Activated naive CD4-positive, alpha-beta T cell treated with Interleukin-2 at 50 U/mL for 16 hours (primary cell): ENCODE measurements around the gene ANAPC13.

Experiments used
- DNase-seq: peaks from one replicate; pipeline ENCODE4 v3.0.0-alpha.2; 2020

ANAPC13 gene

DNA sequence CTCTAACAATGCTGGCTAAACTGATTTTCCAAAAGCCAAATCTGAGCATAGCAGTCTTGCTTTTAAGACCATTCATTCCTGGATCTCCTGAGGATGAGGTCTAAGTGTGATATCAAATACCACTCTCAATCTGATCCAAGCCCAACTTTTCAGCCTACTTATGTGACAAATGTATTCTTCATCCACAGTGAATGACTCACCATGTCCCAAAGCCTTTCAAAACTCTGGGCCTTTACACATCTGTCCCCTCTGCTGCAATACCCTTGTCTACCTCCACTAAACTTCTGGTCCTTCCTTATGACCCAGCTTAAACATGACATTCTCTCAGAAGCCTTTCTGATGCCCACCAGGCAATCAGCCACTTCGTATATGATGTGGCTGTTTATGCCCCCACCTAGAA is 4.6 kb downstream of the ANAPC13 start:
- no peak for DNase-seq

DNA sequence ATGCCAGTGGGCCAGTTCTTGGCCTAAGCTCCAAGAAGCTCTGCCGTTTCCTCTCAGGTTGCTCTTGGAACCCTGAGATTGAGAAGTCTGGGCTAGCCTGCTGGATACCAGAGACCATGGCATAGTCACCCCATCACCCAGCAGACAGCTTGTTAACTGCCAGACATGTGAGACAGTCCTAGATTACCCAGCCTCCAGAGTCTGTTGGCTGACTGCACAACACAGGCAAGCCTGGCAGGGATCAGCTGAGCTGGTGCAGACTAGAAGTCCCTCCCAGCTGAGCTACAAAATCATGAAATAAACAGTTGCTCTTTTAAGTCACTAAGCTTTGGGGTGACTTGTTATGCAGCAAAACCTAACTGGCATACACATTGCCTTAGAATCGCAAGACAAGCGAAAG is 5.2 kb downstream of the ANAPC13 start:
- no peak for DNase-seq

DNA sequence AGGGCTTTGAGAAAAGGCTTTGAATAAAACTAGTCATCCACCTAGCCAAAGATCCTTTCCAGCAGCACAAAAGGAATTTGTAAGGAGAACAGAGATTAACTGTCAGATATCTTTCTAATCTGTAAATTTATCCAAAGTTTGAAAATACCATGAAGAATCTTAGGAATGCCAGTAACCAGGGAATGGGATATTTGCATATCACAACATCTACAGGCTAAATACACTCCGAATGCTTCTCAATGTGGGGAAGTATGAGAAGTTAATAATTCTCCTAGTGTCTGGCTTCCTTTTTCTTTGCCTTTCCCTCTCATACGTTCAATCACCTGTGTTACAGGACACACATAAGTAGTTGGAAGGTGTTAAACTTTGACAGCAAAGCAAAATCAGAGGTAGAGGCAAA is 7.8 kb downstream of the ANAPC13 start:
- no peak for DNase-seq

- no peak for DNase-seq
Measured at GRCh38 chr3:134477002-134477401, 8.8 kb downstream of the ANAPC13 start.

DNA sequence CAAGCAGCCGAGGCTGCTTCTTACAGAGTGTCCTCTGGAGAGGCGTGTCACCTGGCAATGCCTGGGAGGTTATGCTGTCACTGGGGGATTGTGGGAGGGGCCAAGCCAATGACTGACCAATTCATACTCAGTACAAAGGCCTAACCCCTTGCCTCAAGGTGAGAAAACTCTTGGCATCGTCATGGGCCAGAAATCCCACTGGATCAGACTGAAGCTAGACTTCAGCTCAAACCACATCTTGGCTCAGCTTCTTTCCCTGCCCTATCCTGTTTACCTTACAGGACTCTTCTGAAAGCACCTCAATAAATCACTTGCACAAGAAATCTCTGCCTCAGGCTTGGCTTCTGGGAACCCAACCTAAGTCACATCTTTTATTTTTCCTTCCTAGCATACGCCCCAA is 9.5 kb downstream of the ANAPC13 start:
- no peak for DNase-seq

DNA sequence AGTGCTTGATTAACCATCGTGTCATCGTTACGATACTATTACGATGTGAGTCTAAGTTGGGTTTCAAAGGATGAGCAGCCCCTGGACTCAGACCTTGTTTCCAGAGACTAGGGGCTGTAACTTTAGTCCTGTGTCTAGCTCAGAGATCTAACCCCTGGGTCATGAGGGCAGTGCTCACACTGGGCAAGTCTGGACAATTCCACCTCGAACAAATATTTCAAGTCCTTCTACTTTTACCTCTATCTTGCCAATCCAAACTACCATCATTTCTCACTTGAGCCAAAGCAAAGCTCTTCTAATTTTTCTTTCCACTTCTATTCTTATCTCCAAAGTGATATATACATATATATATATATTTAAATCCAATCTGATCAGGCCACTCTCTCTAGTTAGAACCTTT is 10.8 kb downstream of the ANAPC13 start:
- DNase-seq = no peak

GRCh38 chr3:134473868-134474546 is 11.8 kb downstream of the ANAPC13 start:
- DNase-seq = peak; percentile 76

GRCh38 chr3:134472831-134473230 is 13.0 kb downstream of the ANAPC13 start:
- no peak for DNase-seq

DNA sequence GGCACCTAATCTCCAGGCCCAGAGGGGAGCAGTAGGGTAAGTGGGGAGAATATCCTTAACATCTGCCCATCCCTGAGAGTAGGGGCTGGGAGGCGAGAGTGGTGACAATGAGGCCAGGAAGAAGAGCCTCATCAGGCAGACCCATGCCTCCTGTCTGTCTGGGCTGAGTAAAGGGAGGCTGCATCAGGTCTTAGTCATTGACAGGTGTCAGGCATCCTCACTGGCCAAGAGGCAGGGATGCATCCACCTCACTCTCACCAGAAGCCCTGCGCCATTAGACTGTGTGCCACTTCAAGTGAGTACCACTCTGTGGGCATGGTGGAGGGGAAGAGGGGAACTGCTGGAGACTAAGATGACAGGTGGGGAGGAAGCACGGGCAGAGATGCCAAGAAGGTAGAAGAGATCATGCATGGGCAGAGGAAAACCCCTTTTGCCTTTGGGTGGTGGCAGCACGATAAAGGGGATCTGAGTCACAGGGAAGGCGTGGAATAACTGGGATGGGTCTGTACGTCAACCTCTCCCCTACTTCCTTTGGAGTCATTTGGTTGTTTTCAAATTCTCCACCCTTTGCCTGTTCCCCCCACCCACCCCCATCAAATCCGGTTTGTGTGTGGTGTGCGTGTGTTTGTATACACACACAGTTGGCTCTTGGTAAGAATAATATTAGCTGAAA is 14.1 kb downstream of the ANAPC13 start:
- no peak for DNase-seq

DNA sequence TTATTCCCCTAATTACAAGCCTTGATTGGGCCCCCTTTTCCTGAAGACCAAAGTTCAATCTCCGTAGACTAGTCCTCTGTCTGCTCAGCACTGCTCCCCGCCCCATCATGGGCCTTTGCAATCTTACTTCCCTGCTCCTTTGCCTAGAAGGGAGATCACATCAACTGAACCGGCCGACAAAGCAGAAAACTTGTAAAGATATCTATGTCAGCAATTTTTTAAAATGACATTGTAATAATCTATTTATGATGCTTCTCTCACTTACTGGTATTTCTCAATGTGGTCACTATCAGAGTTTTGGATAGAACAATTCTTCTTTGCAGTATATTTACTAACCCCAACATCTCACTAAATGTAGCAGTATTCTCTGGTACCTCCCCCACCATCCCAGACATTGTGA is 17.3 kb downstream of the ANAPC13 start:
- no peak for DNase-seq

GRCh38 chr3:134466331-134466730 is 19.5 kb downstream of the ANAPC13 start:
- no peak for DNase-seq

DNA sequence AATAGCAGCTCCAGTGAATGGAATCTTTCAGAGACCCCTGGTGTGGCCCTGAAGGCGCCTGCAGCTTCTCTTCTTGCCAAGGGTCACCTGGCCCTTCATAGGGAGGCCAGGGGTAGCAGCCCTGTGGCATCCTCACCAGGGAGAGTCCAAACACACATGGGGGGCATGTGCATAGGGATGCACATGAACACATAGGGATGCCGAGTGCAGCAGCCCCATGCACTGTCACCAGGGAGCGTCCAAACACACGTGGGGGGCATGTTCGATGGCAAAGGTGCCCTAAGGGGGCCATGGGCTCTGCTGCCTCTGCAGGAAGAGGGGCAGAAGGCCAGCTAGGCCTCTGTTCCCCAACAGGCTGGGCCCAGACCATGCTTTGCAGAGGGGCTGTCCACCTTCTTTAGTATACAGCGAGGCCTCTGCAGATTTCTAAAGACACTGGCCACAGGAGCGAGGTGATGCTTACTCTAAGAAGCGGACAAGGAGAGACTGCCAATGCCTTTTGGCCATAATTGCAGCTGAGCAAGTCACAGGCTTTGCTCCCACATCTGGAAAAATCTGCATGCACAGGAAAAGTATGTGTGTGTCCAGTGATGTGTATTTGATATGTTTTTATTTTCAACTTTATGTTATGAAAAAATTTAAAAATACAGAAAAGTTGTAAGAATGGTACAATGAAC is 21.0 kb downstream of the ANAPC13 start:
- DNase-seq = no peak

GRCh38 chr3:134464064-134464688 is 21.6 kb downstream of the ANAPC13 start:
- no peak for DNase-seq

DNA sequence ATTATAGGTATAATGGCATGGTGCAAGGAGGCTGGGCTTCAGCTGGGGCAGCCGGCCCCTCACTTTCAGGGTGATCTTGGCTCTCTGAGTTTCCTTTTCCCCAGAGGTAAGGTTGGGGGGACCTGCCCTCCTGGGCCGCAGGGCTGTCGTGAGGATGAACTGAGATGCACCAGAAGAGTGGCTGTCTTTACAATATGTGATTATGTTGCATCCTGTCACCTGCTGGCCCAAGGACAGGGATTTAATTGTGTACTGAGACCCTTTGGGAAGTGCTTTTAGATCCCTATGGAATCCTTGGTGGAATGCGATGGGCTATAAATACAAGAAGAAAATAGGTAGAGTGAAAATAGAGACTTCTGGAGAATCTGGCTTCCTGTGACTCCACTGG is 22.1 kb downstream of the ANAPC13 start:
- DNase-seq = no peak

DNA sequence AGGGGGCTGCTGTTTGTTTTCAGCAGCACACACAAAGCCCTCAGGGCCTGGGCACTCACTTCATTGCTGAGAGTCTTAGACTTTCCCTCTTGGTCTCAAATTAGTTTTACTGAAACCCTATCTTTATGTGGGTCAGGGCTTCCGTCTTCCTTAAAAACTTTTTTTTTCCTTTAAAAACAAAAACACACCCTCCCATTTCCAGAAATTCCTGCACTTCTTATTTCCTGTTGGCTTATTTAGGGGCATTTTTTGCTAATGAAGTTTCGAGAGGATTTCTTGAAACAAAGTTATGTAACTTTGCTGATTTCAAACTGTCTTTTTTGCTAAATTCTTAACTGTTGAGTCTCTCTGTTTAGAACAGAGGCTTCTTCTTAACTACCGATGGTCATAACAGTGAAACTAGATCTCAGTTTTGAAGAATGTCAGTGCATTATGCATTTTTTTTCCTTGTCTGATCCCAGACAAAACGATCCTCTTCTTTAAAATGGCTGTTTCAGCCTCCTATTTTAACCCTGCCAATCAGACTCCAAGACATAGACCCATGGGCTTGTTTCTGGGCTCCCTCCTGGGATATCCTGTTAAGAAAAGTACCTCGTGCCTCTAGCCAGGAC is 23.3 kb downstream of the ANAPC13 start:
- no peak for DNase-seq

- DNase-seq = no peak
Measured at GRCh38 chr3:134460965-134461364, 24.8 kb downstream of the ANAPC13 start.

GRCh38 chr3:134459562-134459961 is 26.2 kb downstream of the ANAPC13 start:
- no peak for DNase-seq

DNA sequence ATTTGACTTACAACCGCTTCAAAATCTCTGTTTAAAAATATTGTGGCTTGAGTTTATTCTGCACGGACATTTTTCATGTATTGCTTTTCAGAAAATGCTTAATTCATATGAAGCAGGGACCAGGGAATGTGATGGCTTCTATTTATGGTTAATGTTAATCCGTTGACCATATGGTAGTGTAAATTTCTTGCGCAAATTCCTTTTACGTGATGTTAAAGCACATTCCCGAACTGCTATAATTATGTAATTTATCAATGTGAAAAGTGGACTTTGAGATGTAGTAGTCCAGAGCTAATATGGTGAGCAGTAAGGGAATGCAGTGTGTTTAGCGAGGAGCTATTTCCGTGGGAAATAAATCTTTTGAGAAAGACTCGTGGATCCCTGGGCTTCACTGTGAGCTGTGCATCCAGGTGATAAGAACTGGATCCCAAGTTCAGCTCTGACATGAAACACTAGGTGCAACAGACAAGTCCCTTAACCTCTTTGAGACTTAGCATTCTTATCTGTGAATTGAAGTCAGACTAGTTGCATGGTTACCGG is 27.3 kb downstream of the ANAPC13 start:
- DNase-seq = no peak

- no peak for DNase-seq
Measured at GRCh38 chr3:134457376-134458074, 28.3 kb downstream of the ANAPC13 start.

DNA sequence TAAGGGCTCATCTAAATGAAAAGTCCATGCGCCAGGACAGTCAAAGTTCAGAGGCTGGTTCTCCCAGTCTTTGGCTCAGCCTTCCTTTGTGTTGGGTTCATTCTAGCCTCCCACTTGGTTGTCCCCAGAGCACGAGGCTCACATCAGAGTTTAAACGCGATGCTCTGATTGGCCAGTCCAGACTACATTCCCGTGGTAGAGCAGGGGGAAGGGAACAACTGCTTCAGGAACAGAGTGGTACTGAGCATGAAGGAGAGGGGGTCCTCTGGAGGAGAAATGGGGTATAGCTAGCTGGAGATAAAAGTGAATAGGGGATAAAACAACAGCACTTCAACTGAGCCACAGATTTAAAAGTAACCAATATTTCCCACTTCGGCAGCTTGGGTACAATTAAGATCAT is 32.2 kb downstream of the ANAPC13 start:
- no peak for DNase-seq

DNA sequence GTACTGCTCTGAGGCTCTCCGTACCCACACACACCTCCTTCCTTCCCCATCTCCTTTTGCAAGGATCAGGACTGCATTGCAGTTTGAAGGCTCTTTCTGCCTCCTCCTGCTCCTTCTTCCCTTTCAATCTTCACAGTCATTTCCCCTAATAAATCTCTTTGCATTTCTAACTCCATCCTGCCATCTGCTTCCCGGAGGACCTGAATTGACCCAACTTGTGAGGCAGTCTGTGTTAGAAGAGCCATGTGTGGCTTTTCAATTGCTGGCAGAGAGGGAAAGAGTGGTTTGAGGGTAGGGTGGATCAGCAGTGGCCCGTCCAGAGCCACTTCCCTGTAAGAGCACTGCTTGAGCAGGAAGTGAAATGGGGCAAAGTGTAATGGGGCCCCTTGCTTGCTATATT is 35.8 kb downstream of the ANAPC13 start:
- no peak for DNase-seq

- DNase-seq = no peak
Measured at GRCh38 chr3:134449277-134449676, 36.5 kb downstream of the ANAPC13 start.

GRCh38 chr3:134448664-134449063 is 37.1 kb downstream of the ANAPC13 start:
- no peak for DNase-seq
